HepG2 (cell line): ENCODE measurements around the gene ADI1. TPM values are rescaled to one million over a fixed set of nuclear protein-coding genes. Genes with fewer than 3 reads are reported as not detected.
A peak's percentile ranks its signal among the peaks of the same experiment; 100 is the strongest.

Experiments used
- CBX2 ChIP-seq, 2 experiments: fragments of 200-600 bp in 1 of 2; sonication (generic); formaldehyde crosslinking in 1 of 2; IDR thresholded peaks; 2 replicates each; pipeline versions ENCODE4 v1.7.0 to v1.8.1; 2018 to 2022; ENCODE audit warnings: low read depth in 2 of 2, low read length in 1 of 2, mild to moderate bottlenecking in 1 of 2, missing genetic modification reagents in 1 of 2
- FOSL1 ChIP-seq: sonication (generic); formaldehyde crosslinking; IDR thresholded peaks from 2 replicates; pipeline ENCODE4 v1.9.0; 2021; ENCODE audit warnings: missing genetic modification reagents, borderline replicate concordance
- FOXK1 ChIP-seq: sonication (generic); formaldehyde crosslinking; IDR thresholded peaks from 2 replicates; pipeline ENCODE4 v1.4.0; 2020; ENCODE audit warnings: low read depth, missing genetic modification reagents, borderline replicate concordance
- GLI4 ChIP-seq: sonication (generic); formaldehyde crosslinking; IDR thresholded peaks from 2 replicates; pipeline ENCODE4 v1.5.1; 2020; ENCODE audit warnings: missing genetic modification reagents, mild to moderate bottlenecking, moderate library complexity, borderline replicate concordance
- HIVEP1 ChIP-seq: sonication (generic); formaldehyde crosslinking; IDR thresholded peaks from 2 replicates; pipeline ENCODE4 v1.4.0; 2020; ENCODE audit warnings: mild to moderate bottlenecking, missing genetic modification reagents
- KDM4B ChIP-seq: sonication (generic); formaldehyde crosslinking; IDR thresholded peaks from 2 replicates; pipeline ENCODE4 v1.4.0; 2020; ENCODE audit warnings: missing genetic modification reagents
- KMT2A ChIP-seq: sonication (generic); formaldehyde crosslinking; IDR thresholded peaks from 2 replicates; pipeline ENCODE4 v1.4.0; 2020; ENCODE audit warnings: missing genetic modification reagents
- MTF2 ChIP-seq: sonication (generic); formaldehyde crosslinking; IDR thresholded peaks from 2 replicates; pipeline ENCODE4 v1.5.0; 2020; ENCODE audit warnings: missing genetic modification reagents, borderline replicate concordance
- NFRKB ChIP-seq: fragments of 450-650 bp; IDR thresholded peaks from 2 replicates; pipeline ENCODE4 v1.6.1; 2017
- POLR2AphosphoS2 ChIP-seq: IDR thresholded peaks from 2 replicates; pipeline ENCODE4 v1.6.1; 2011; ENCODE audit warnings: low read depth, low read length, improper control_type of control experiment
- SMAD3 ChIP-seq: sonication (generic); formaldehyde crosslinking; IDR thresholded peaks from 2 replicates; pipeline ENCODE4 v1.4.0; 2020; ENCODE audit warnings: missing genetic modification reagents
- TAF15 ChIP-seq: fragments of 200-400 bp; formaldehyde crosslinking; IDR thresholded peaks from one replicate; pipeline ENCODE4 v1.6.1; 2018; ENCODE audit warnings: mild to moderate bottlenecking, low read depth, low read length; ENCODE audit not compliant: poor library complexity, severe bottlenecking
- THAP9 ChIP-seq: sonication (generic); formaldehyde crosslinking; IDR thresholded peaks from 2 replicates; pipeline ENCODE4; 2020; ENCODE audit warnings: missing genetic modification reagents, mild to moderate bottlenecking, borderline replicate concordance
- ZBTB20 ChIP-seq: sonication (generic); formaldehyde crosslinking; IDR thresholded peaks from 2 replicates; pipeline ENCODE4 v1.8.1; 2023; ENCODE audit warnings: missing genetic modification reagents, low read depth, mild to moderate bottlenecking, borderline replicate concordance
- ZBTB25 ChIP-seq: IDR thresholded peaks from 2 replicates; pipeline ENCODE4 v1.6.1; 2018; ENCODE audit warnings: missing genetic modification reagents
- ZEB1 ChIP-seq: IDR thresholded peaks from 2 replicates; pipeline ENCODE4 v1.6.1; 2012; ENCODE audit warnings: mild to moderate bottlenecking, low read depth, inconsistent platforms; ENCODE audit not compliant: insufficient replicate concordance
- ZKSCAN8 ChIP-seq: IDR thresholded peaks from 2 replicates; pipeline ENCODE4 v1.6.1; 2016; ENCODE audit warnings: borderline replicate concordance, missing genetic modification reagents, missing compliant biosample characterization
- ZNF121 ChIP-seq: sonication (generic); formaldehyde crosslinking; IDR thresholded peaks from 2 replicates; pipeline ENCODE4 v1.5.0; 2020; ENCODE audit warnings: mild to moderate bottlenecking, missing genetic modification reagents
- ZNF138 ChIP-seq: sonication (generic); formaldehyde crosslinking; IDR thresholded peaks from 2 replicates; pipeline ENCODE4 v1.5.0; 2020; ENCODE audit warnings: mild to moderate bottlenecking, low read depth, missing genetic modification reagents
- ZNF251 ChIP-seq: sonication (generic); formaldehyde crosslinking; IDR thresholded peaks from 2 replicates; pipeline ENCODE4 v1.9.0; 2021; ENCODE audit warnings: mild to moderate bottlenecking, missing genetic modification reagents
- ZNF343 ChIP-seq: sonication (generic); formaldehyde crosslinking; IDR thresholded peaks from 2 replicates; pipeline ENCODE4 v1.4.0; 2020; ENCODE audit warnings: mild to moderate bottlenecking, missing genetic modification reagents
- ZNF550 ChIP-seq: sonication (generic); formaldehyde crosslinking; IDR thresholded peaks from 2 replicates; pipeline ENCODE4 v1.4.0; 2020; ENCODE audit warnings: mild to moderate bottlenecking, missing genetic modification reagents, borderline replicate concordance
- ZNF598 ChIP-seq: sonication (generic); formaldehyde crosslinking; IDR thresholded peaks from 2 replicates; pipeline ENCODE4 v1.5.1; 2020; ENCODE audit warnings: mild to moderate bottlenecking, missing genetic modification reagents, borderline replicate concordance
- ZNF605 ChIP-seq: sonication (generic); formaldehyde crosslinking; IDR thresholded peaks from 2 replicates; pipeline ENCODE4 v1.8.0; 2022; ENCODE audit warnings: mild to moderate bottlenecking, missing genetic modification reagents
- ZNF784 ChIP-seq: sonication (generic); formaldehyde crosslinking; IDR thresholded peaks from 2 replicates; pipeline ENCODE4 v1.5.1; 2020; ENCODE audit warnings: missing genetic modification reagents, mild to moderate bottlenecking, borderline replicate concordance
- polyA plus RNA-seq, 8 experiments: library from polyadenylated mRNA; depleted of rRNA in 3 of 8; stranded (reverse) in 7 of 8; unstranded in 1 of 8; fragments of >200 nt; fragmentation: Illumina TruSeq in 4 of 8; extraction: Trizol in 4 of 8; gene quantifications; 2 replicates each; pipeline versions ENCODE4 v1.2.1 to v1.2.3, GENCODE V29; 2011 to 2016; ENCODE audit warnings: low read depth in 4 of 8, missing spikeins in 1 of 8, mixed read lengths in 1 of 8; ENCODE audit not compliant: insufficient read depth in 1 of 8
- total RNA-seq, 5 experiments: library from RNA; depleted of rRNA; stranded (reverse); fragments of >200 nt; fragmentation: Illumina TruSeq; extraction: Trizol; gene quantifications; 2 replicates each; pipeline ENCODE4 v1.2.3, GENCODE V29; 2016; ENCODE audit warnings: low read depth in 1 of 5

The ADI1 gene
- total and polyA plus RNA-seq, 2 of the 13 experiments (the other 11 are each of a cell fraction or from before 2014, with no cell fraction given): 28.7 to 123 TPM

GRCh38 chr2:3558205-3559014 is 39.1 kb upstream of the ADI1 start, which contains the start of gene RNASEH1 (continued):
- TF ChIP-seq ZBTB20 (peak; percentile 97), THAP9 (CRISPR knock-in tag) (peak; percentile 91; the same call in 1 of the 2 replicates), NFRKB (no peak), ZNF605 (CRISPR knock-in tag) (peak; percentile 100), GLI4 (CRISPR knock-in tag) (peak; percentile 56), KDM4B (0 out of 2 replicates have a peak, but pooled peaks have one; percentile 40), ZEB1 (peak; percentile 38), KMT2A (peak; percentile 99), ZNF784 (peak; percentile 84; the same call in 1 of the 2 replicates), POLR2AphosphoS2 (peak; percentile 89; the same call in 1 of the 2 replicates), ZKSCAN8 (CRISPR knock-in tag) (peak; percentile 21; the same call in 1 of the 2 replicates), ZNF138 (0 out of 2 replicates have a peak, but pooled peaks have one; percentile 79), HIVEP1 (peak; percentile 91), ZNF598 (CRISPR knock-in tag) (peak; percentile 66; the same call in 1 of the 2 replicates), ZNF121 (CRISPR knock-in tag) (no peak; the same call in 1 of the 2 replicates), FOSL1 (CRISPR knock-in tag) (0 out of 2 replicates have a peak, but pooled peaks have one; percentile 41), FOXK1 (CRISPR knock-in tag) (peak; percentile 97), ZNF550 (CRISPR knock-in tag) (no peak), MTF2 (CRISPR knock-in tag) (peak; percentile 87; the same call in 1 of the 2 replicates), CBX2 (IDR thresholded peaks at IDR 0.05; ENCODE audit: low read depth, low read length) (no peak), CBX2 (CRISPR knock-in tag; IDR thresholded peaks at IDR 0.05; ENCODE audit: low read depth) (0 out of 2 replicates have a peak, but pooled peaks have one; percentile 17), ZBTB25 (CRISPR knock-in tag) (peak; percentile 98), ZNF251 (CRISPR knock-in tag) (peak; percentile 75; the same call in 1 of the 2 replicates), TAF15 (no peak), SMAD3 (peak; percentile 21), ZNF343 (CRISPR knock-in tag) (peak; percentile 99)
